ENCODE data around the gene RP2. TPM values are rescaled to one million over a fixed set of nuclear protein-coding genes. Genes with fewer than 3 reads are reported as not detected.

The RP2 gene
- total RNA-seq, 1 donor from 2014 or later: 6.6 TPM

- Histone ChIP-seq H3K4me3 (no peak overlapping the region), H3K9me3 (no peaks in the 10 kb centered on the region), H3K27ac (no peak overlapping the region), H3K27me3 (no peaks in the 10 kb centered on the region), H3K36me3 (no peaks in the 10 kb centered on the region), H3K4me1 (no peaks in the 10 kb centered on the region)
- peak; percentile 13 to 86 for DNase-seq (ENCODE audit: low spot score in 2 of 2)
- intact Hi-C loops (cut with DNase I): loop anchor here (1.0 kb wide), 1 partner anchor 37 kb away; the partner anchor contains the start of gene SLC9A7
- TF ChIP-seq CTCF (IDR thresholded peaks at IDR 0.05): peak; percentile 55 to 71 (median 67)
Measured at GRCh38 chrX:46796574-46797191, 40.2 kb upstream of the RP2 start.

- intact Hi-C loops (cut with DNase I): no loop called here
- no peak for TF ChIP-seq CTCF (IDR thresholded peaks at IDR 0.05)
- no peaks in the 10 kb centered on the region for H3K27me3 ChIP-seq
- no peaks in the 10 kb centered on the region for H3K4me1 ChIP-seq
- no peak for DNase-seq (ENCODE audit: low spot score in 2 of 2)
- no peak overlapping the region for H3K27ac ChIP-seq
- H3K4me3 ChIP-seq: no peak overlapping the region
- no peaks in the 10 kb centered on the region for H3K36me3 ChIP-seq
- H3K9me3 ChIP-seq: no peaks in the 10 kb centered on the region
Measured at GRCh38 chrX:46803140-46803539, 33.7 kb upstream of the RP2 start.

- no peaks in the 10 kb centered on the region for H3K27me3 ChIP-seq
- intact Hi-C loops (cut with DNase I): no loop called here
- no peaks in the 10 kb centered on the region for H3K36me3 ChIP-seq
- no peak overlapping the region for H3K4me3 ChIP-seq
- H3K9me3 ChIP-seq: no peaks in the 10 kb centered on the region
- H3K4me1 ChIP-seq: no peaks in the 10 kb centered on the region
- no peak for DNase-seq (ENCODE audit: low spot score in 2 of 2)
- TF ChIP-seq CTCF (IDR thresholded peaks at IDR 0.05): no peak
- no peak overlapping the region for H3K27ac ChIP-seq
Measured at GRCh38 chrX:46805270-46805669, 31.6 kb upstream of the RP2 start.

GRCh38 chrX:46811121-46811520 is 25.7 kb upstream of the RP2 start:
- Histone ChIP-seq H3K9me3 (no peaks in the 10 kb centered on the region), H3K27ac (no peak overlapping the region), H3K27me3 (no peaks in the 10 kb centered on the region), H3K4me1 (no peaks in the 10 kb centered on the region), H3K4me3 (no peak overlapping the region), H3K36me3 (no peaks in the 10 kb centered on the region)
- intact Hi-C loops (cut with DNase I): no loop called here
- TF ChIP-seq CTCF (IDR thresholded peaks at IDR 0.05): no peak
- DNase-seq (ENCODE audit: low spot score in 2 of 2): no peak

- no peaks in the 10 kb centered on the region for H3K27me3 ChIP-seq
Measured at GRCh38 chrX:46812445-46812844, 24.4 kb upstream of the RP2 start.

More at GRCh38 chrX:46812445-46812844, 24.4 kb upstream of the RP2 start:
- no peak for DNase-seq (ENCODE audit: low spot score in 2 of 2)
- H3K36me3 ChIP-seq: no peaks in the 10 kb centered on the region
- TF ChIP-seq CTCF (IDR thresholded peaks at IDR 0.05): no peak
- H3K9me3 ChIP-seq: no peaks in the 10 kb centered on the region
- no peak overlapping the region for H3K27ac ChIP-seq
- no peaks in the 10 kb centered on the region for H3K4me1 ChIP-seq
- H3K4me3 ChIP-seq: no peak overlapping the region
- intact Hi-C loops (cut with DNase I): no loop called here
